ENCODE results near the gene TMED7.
A peak's percentile ranks its signal among the peaks of the same experiment; 100 is the strongest.

DNA sequence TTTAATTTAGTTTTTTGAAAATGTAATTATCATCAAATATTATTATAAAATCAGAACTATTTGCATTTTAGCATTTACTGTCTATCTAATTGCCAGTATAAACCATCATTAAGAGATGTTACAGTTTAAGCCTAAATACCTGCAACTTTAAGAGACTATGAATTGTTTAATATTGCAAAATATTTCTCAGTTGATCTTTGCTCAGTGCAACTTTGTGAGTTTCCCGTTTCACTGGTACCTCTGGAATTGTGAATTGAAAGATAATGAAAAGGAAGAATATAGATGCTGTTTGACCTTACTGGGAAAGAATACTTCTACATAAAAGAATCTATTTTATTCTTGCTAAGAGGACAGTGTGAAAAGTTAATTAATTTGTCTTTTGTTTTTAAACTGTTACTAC, 30.2 kb upstream of the TMED7 start:
- TF ChIP-seq RAD21 (IDR thresholded peaks at IDR 0.05) (peak in 1 of 2 donors; percentile 12), SP1 (IDR thresholded peaks at IDR 0.05) (no peak), GABPA (IDR thresholded peaks at IDR 0.05 in 1 of 2, conservative IDR thresholded peaks at IDR 0.05 in 1 of 2) (no peak), YY1 (IDR thresholded peaks at IDR 0.05) (no peak), TAF1 (conservative IDR thresholded peaks at IDR 0.05) (no peak)
- TF ChIP-seq, protein P1, sequence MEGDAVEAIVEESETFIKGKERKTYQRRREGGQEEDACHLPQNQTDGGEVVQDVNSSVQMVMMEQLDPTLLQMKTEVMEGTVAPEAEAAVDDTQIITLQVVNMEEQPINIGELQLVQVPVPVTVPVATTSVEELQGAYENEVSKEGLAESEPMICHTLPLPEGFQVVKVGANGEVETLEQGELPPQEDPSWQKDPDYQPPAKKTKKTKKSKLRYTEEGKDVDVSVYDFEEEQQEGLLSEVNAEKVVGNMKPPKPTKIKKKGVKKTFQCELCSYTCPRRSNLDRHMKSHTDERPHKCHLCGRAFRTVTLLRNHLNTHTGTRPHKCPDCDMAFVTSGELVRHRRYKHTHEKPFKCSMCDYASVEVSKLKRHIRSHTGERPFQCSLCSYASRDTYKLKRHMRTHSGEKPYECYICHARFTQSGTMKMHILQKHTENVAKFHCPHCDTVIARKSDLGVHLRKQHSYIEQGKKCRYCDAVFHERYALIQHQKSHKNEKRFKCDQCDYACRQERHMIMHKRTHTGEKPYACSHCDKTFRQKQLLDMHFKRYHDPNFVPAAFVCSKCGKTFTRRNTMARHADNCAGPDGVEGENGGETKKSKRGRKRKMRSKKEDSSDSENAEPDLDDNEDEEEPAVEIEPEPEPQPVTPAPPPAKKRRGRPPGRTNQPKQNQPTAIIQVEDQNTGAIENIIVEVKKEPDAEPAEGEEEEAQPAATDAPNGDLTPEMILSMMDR (IDR thresholded peaks at IDR 0.05; ENCODE audit: low read depth, low read length, missing input control): no peak
